Tibial nerve (tissue), 4 donors: ENCODE results near the gene DNPH1. TPM values are rescaled to one million over a fixed set of nuclear protein-coding genes. Genes with fewer than 3 reads are reported as not detected.

Experiments used
- DNase-seq, 2 donors: peaks; one replicate each; pipeline ENCODE4 v3.0.0-alpha.2; 2019; ENCODE audit warnings: low spot score in 2 of 2
- H3K27ac ChIP-seq, 4 donors: fragments of 200-600 bp; sonication (generic) in 3 of 4; one replicate each; pipeline ENCODE4 v1.5.1; 2017 to 2019; ENCODE audit warnings: mild to moderate bottlenecking in 1 of 4
- H3K27me3 ChIP-seq, 2 donors: fragments of 200-600 bp; sonication (generic) in 1 of 2; one replicate each; pipeline versions ENCODE4 v1.5.1 to v1.6.0; 2017 to 2019
- H3K36me3 ChIP-seq, 3 donors: fragments of 200-600 bp; sonication (generic); one replicate each; pipeline ENCODE4 v1.5.1; 2018 to 2019
- H3K4me1 ChIP-seq, 4 donors: fragments of 200-600 bp; sonication (generic) in 3 of 4; one replicate each; pipeline ENCODE4 v1.5.1; 2017 to 2019
- H3K4me3 ChIP-seq, 4 donors: fragments of 200-600 bp; sonication (generic) in 3 of 4; one replicate each; pipeline ENCODE4 v1.5.1; 2017 to 2019; ENCODE audit warnings: mild to moderate bottlenecking in 1 of 4, moderate library complexity in 1 of 4
- H3K9me3 ChIP-seq, 4 donors: fragments of 200-600 bp; sonication (generic) in 3 of 4; one replicate each; pipeline ENCODE4 v1.5.1; 2017 to 2019
- CTCF ChIP-seq, 5 experiments: fragments of 200-600 bp in 3 of 5; fragments of 450-650 bp in 2 of 5; sonication (generic) in 3 of 5; IDR thresholded peaks; one replicate each; pipeline ENCODE4 v1.5.1; 2016 to 2019; ENCODE audit warnings: antibody characterized with exemption in 5 of 5, mild to moderate bottlenecking in 3 of 5, moderate library complexity in 2 of 5
- EP300 ChIP-seq, 2 donors: sonication (generic); formaldehyde crosslinking; IDR thresholded peaks; one replicate each; pipeline ENCODE4 v1.6.1; 2017; ENCODE audit warnings: antibody characterized with exemption in 2 of 2, mild to moderate bottlenecking in 1 of 2
- POLR2A ChIP-seq, 2 donors: fragments of 450-650 bp; IDR thresholded peaks; one replicate each; pipeline ENCODE4 v1.6.1; 2017; ENCODE audit warnings: antibody characterized with exemption in 2 of 2, mild to moderate bottlenecking in 2 of 2, moderate library complexity in 2 of 2
- WGBS, 2 donors: methylation state at CpG; one replicate each; pipeline ENCODE4 v1.1.5; 2018; 5-methylcytosine and 5-hydroxymethylcytosine counted together
- total RNA-seq, 4 donors: library from RNA; depleted of rRNA; stranded (reverse); fragments of >200 nt; gene quantifications; one replicate each; pipeline ENCODE4 v1.1.0, GENCODE V29; 2016

Gene DNPH1
- total RNA-seq, 4 donors from 2014 or later: 61.8 to 114 (median 101) TPM

GRCh38 chr6:43240950-43241349 is 11.7 kb upstream of the DNPH1 start:
- H3K27me3 ChIP-seq: peaks cover 0 to 71% of the 10 kb centered on the region in 2 donors
- DNase-seq: no peak
- H3K27ac ChIP-seq: no peak overlapping the region
- H3K9me3 ChIP-seq: peaks cover 0 to 12% (median 0%) of the 10 kb centered on the region in 4 donors
- peaks cover 0 to 3% (median 0%) of the 10 kb centered on the region in 4 donors for H3K4me1 ChIP-seq
- no peak overlapping the region for H3K4me3 ChIP-seq
- TF ChIP-seq CTCF (IDR thresholded peaks at IDR 0.05) (no peak), EP300 (IDR thresholded peaks at IDR 0.05) (no peak), POLR2A (IDR thresholded peaks at IDR 0.05) (no peak)
- H3K36me3 ChIP-seq: no peaks in the 10 kb centered on the region
- 71 to 83% methylated on average over 1 of the region's 1 CpG for WGBS, 2 donors

- Histone ChIP-seq H3K9me3 (peaks cover 0 to 12% (median 0%) of the 10 kb centered on the region in 4 donors), H3K36me3 (no peaks in the 10 kb centered on the region), H3K27me3 (peaks cover 0 to 53% of the 10 kb centered on the region in 2 donors), H3K4me1 (peaks cover 0 to 3% (median 0%) of the 10 kb centered on the region in 4 donors), H3K27ac (no peak overlapping the region), H3K4me3 (no peak overlapping the region)
- DNase-seq: no peak
- WGBS, 2 donors: 65 to 73% methylated on average over 2 of the region's 2 CpGs
- no peak for TF ChIP-seq POLR2A (IDR thresholded peaks at IDR 0.05)
- no peak for TF ChIP-seq EP300 (IDR thresholded peaks at IDR 0.05)
These were observed 9.8 kb upstream of the DNPH1 start for GRCh38 chr6:43239054-43239453.

- H3K9me3 ChIP-seq: peaks cover 0 to 12% (median 0%) of the 10 kb centered on the region in 4 donors
- no peak overlapping the region for H3K4me3 ChIP-seq
- peaks cover 0 to 25% of the 10 kb centered on the region in 2 donors for H3K27me3 ChIP-seq
- no peak for DNase-seq
- TF ChIP-seq EP300 (IDR thresholded peaks at IDR 0.05) (no peak), CTCF (IDR thresholded peaks at IDR 0.05) (no peak), POLR2A (IDR thresholded peaks at IDR 0.05) (no peak)
- WGBS, 2 donors: 89 to 96% methylated on average over 2 of the region's 2 CpGs
- H3K4me1 ChIP-seq: no peaks in the 10 kb centered on the region
- no peaks in the 10 kb centered on the region for H3K36me3 ChIP-seq
- H3K27ac ChIP-seq: no peak overlapping the region
These were observed 6.6 kb upstream of the DNPH1 start for GRCh38 chr6:43235841-43236240.

GRCh38 chr6:43231735-43232450 is 2.6 kb upstream of the DNPH1 start:
- Histone ChIP-seq H3K4me1 (peaks cover 0 to 16% (median 4%) of the 10 kb centered on the region in 4 donors), H3K27ac (no peak overlapping the region), H3K4me3 (no peak overlapping the region), H3K9me3 (no peaks in the 10 kb centered on the region), H3K36me3 (no peaks in the 10 kb centered on the region), H3K27me3 (peaks cover 0 to 6% of the 10 kb centered on the region in 2 donors)
- 72 to 84% methylated on average over 3 of the region's 3 CpGs for WGBS, 2 donors
- TF ChIP-seq EP300 (IDR thresholded peaks at IDR 0.05) (no peak), CTCF (IDR thresholded peaks at IDR 0.05) (no peak)
- DNase-seq: no peak

- peaks cover 0 to 16% (median 4%) of the 10 kb centered on the region in 4 donors for H3K4me1 ChIP-seq
- H3K27me3 ChIP-seq: peaks cover 0 to under 1% of the 10 kb centered on the region in 2 donors
- TF ChIP-seq EP300 (IDR thresholded peaks at IDR 0.05) (no peak), CTCF (IDR thresholded peaks at IDR 0.05) (no peak), POLR2A (IDR thresholded peaks at IDR 0.05) (no peak)
- no peak for DNase-seq
- WGBS, 2 donors: 84 to 86% methylated on average over 4 of the region's 4 CpGs
- no peaks in the 10 kb centered on the region for H3K9me3 ChIP-seq
- no peak overlapping the region for H3K4me3 ChIP-seq
- H3K27ac ChIP-seq: no peak overlapping the region
- peaks cover 0 to 2% (median 0%) of the 10 kb centered on the region in 3 donors for H3K36me3 ChIP-seq
These were observed 1.8 kb upstream of the DNPH1 start for GRCh38 chr6:43231053-43231452.
